Fibroblast of villous mesenchyme (primary cell): ENCODE results near the gene TBC1D5. TPM values are rescaled to one million over a fixed set of nuclear protein-coding genes. Genes with fewer than 3 reads are reported as not detected.
A peak's percentile ranks its signal among the peaks of the same experiment; 100 is the strongest.

Source experiments
- DNase-seq: peaks from one replicate; pipeline ENCODE4 v3.0.0-alpha.2; 2010; ENCODE audit warnings: low read depth
- H3K4me3 ChIP-seq: 2 replicates; pipeline ENCODE4 v1.5.1; 2011; ENCODE audit warnings: low read depth, mild to moderate bottlenecking, low read length
- total RNA-seq: library from RNA; depleted of rRNA; stranded (reverse); fragments of >200 nt; gene quantifications from 2 replicates; pipeline ENCODE4 v1.2.3, GENCODE V29; 2012
- TF ChIP-seq, protein P1 (sequence below): IDR thresholded peaks from 2 replicates; pipeline ENCODE4 v1.5.1; 2012; ENCODE audit warnings: low read depth, mild to moderate bottlenecking, low read length; ENCODE audit not compliant: insufficient read depth

TBC1D5 gene
- total RNA-seq, 1 donor = 107 TPM

DNA sequence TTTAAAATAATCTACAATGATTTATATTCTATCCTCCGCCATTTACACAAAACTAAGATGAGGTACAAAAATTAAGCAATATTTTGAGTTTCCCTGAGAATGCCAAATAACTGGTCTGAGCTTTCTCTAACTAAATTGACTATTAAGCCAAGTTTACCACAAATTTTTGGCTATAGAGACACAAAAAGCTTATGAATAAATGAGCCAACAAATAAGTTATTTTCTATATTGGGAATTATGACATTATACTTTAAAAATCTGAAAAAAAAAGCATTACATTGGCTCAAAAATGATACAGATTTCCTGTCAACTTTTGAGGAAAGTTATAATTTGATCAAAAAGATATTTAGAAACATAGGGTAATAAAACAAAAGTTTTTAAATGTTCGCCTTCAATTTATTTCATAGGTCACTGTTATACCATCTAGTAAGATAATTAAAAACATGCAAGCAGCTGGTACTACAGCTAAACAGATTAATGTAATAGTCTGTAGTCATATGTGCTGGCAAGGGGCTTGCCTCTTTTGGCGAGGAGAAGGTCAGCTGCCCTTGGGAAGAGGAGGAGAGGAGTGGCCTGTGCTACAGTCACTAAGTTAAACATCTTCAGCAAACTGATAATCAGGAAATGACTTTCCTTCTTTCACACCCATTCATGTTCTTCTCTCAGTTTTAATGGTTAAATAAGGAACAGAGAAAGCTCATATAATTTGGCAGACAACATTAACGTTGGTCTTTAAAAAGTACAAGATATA is 318.5 kb downstream of the TBC1D5 start:
- no peak for DNase-seq

DNA sequence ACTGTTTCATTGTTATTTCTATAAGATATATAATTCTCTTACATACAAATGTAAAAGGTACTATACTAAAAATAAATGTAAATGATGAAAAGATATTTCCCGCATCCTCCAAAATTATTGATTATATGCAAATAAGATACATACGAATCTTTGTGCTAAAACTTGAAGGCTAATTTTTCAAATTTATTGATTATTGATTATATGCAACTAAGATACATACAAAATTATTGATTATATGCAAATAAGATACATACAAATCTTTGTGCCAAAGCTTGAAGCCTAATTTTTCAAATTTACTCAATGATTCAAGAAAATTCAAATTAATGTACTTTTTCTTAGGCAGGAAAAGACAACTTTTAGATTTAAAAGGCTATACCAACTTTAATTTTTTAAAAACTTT is 319.8 kb downstream of the TBC1D5 start:
- DNase-seq = no peak
- H3K4me3 ChIP-seq = no peak overlapping the region
- TF ChIP-seq, protein P1, sequence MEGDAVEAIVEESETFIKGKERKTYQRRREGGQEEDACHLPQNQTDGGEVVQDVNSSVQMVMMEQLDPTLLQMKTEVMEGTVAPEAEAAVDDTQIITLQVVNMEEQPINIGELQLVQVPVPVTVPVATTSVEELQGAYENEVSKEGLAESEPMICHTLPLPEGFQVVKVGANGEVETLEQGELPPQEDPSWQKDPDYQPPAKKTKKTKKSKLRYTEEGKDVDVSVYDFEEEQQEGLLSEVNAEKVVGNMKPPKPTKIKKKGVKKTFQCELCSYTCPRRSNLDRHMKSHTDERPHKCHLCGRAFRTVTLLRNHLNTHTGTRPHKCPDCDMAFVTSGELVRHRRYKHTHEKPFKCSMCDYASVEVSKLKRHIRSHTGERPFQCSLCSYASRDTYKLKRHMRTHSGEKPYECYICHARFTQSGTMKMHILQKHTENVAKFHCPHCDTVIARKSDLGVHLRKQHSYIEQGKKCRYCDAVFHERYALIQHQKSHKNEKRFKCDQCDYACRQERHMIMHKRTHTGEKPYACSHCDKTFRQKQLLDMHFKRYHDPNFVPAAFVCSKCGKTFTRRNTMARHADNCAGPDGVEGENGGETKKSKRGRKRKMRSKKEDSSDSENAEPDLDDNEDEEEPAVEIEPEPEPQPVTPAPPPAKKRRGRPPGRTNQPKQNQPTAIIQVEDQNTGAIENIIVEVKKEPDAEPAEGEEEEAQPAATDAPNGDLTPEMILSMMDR = no peak

More for the DNA sequence above, 318.5 kb downstream of the TBC1D5 start:
- H3K4me3 ChIP-seq = no peak overlapping the region
- TF ChIP-seq, protein P1 = no peak

DNA sequence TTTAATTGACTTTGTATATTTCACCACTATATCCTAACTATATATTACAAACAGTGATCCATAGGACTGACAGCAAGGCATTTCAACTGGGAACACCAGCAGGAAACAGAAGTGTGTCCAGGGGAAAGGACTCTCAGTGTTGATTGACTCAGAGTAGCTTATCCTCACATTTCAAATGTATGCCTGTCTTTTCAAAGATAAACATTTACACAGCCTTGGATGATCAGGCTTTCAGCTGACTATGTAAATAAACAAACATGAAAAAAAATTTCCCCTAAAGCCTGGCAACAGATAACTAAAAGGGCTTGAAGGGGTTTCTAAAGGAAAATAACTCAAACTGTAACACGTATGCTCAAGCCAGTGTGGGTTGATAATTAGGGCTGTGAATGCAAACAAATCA is 321.8 kb downstream of the TBC1D5 start:
- TF ChIP-seq, protein P1 = no peak
- H3K4me3 ChIP-seq = no peak overlapping the region
- peak; percentile 13 for DNase-seq

DNA sequence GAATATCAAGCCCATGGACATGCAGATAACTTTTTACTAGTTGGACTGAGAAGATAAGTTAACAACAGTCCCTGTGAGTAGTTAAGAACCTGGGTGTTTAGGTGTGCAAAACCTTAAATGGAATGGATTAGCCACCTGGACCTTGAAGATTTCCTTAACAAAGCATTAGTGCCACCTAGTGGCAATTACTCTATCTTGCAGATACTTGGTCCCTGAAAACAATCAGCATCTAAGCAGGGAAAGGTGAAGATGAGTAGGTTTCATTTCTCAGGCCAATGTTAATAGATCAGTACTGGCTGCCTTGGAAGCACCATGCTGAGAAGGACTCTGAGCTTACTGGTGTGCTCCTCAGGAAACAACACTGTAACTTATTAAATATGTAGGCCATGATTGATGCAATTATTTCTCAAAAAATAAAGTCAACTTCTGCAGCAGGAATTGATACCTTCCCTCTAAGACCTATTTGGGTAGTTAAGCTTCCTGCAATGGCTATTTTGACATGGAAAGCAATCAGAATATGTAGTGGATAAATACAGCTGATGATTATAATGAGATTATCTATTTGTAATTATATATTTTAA is 329.4 kb downstream of the TBC1D5 start:
- TF ChIP-seq, protein P1 = peak; percentile 84
- peak; percentile 72 for DNase-seq
- H3K4me3 ChIP-seq = no peak overlapping the region

DNA sequence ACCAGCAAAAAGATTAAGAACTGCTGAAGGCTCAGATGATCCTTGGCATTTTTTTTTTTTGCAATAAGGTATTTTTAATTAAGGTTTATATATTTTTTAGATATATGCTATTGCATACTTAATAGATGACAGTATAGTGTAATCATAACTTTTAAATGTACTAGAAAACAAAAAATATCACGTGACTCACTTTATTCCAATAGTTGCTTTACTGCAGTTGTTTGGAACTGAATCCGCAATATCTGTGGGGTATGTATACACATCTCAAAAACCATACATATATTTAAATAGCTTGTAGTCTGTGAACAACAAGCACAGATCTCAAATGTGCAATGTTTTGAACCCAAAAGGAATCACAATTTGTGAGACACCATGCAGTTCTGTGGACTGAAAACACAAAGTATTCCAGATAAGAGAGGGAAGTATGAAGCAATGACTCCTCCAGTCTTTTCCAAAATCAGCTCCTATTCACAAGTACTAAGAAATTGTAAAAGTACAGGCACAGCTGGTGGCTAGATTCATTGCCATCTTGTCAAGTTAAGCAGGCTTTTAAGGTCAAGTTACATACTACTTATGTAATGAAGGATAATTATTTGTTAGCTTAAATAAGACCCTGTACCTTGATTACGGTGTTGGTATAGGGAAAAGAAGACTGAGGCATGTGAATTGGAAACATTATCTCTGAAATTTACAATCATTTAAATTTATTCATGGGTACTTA is 331.1 kb downstream of the TBC1D5 start:
- no peak overlapping the region for H3K4me3 ChIP-seq
- TF ChIP-seq, protein P1 = no peak
- DNase-seq = no peak

DNA sequence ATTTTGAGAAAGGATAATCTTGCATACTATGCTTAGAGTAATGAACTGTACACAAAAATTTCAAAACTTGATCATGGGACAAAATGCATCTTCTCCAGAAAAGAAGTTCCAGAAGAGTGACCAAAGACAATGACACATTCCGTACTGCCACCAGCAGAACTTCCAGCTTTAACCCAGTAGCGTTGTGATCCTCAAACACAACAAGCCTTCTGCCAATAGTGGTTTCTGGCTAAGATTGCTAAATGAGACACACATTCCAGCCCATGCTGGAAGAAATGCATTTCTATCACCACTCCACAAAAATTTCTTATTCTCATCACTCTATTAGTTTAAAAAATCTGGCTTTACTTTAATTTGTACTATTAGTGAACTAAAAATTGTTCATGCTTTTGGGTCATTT is 334.9 kb downstream of the TBC1D5 start:
- no peak overlapping the region for H3K4me3 ChIP-seq
- TF ChIP-seq, protein P1 = no peak
- no peak for DNase-seq
